ENCODE results near the gene MYOM1. TPM values are rescaled to one million over a fixed set of nuclear protein-coding genes. Genes with fewer than 3 reads are reported as not detected.

The MYOM1 gene
- total and polyA plus RNA-seq, 4 donors: 15.8 to 63.8 (median 26.4) TPM

GRCh38 chr18:3177902-3178687, 41.7 kb downstream of the MYOM1 start:
- H3K9me3 ChIP-seq (ENCODE audit: control insufficient read depth, low read length): no peaks in the 10 kb centered on the region
- intact Hi-C loops (cut with DNase I): no loop called here
- H3K4me1 ChIP-seq (ENCODE audit: control insufficient read depth in 1 of 2, insufficient read depth in 2 of 2, low read length in 2 of 2): peaks cover 0 to 2% of the 10 kb centered on the region in 2 donors
- DNase-seq (peak; percentile 71 to 89), ATAC-seq (ENCODE audit: low FRiP score) (peak; percentile 64)
- peak overlapping the region in 1 of 2 donors; percentile 6 for H3K27ac ChIP-seq (ENCODE audit: low read depth in 1 of 2, low read length in 2 of 2)
- no peak overlapping the region for H3K4me3 ChIP-seq (ENCODE audit: low read length in 2 of 2)
- 71 to 73% methylated on average over 15 of the region's 15 CpGs for WGBS, 2 donors
- H3K36me3 ChIP-seq (ENCODE audit: control insufficient read depth in 1 of 2, insufficient read depth in 2 of 2, low read length in 1 of 2): peaks cover 0 to 2% of the 10 kb centered on the region in 2 donors
- no peaks in the 10 kb centered on the region for H3K27me3 ChIP-seq (ENCODE audit: control insufficient read depth in 1 of 2, insufficient read depth in 2 of 2, low read length in 1 of 2)

DNA sequence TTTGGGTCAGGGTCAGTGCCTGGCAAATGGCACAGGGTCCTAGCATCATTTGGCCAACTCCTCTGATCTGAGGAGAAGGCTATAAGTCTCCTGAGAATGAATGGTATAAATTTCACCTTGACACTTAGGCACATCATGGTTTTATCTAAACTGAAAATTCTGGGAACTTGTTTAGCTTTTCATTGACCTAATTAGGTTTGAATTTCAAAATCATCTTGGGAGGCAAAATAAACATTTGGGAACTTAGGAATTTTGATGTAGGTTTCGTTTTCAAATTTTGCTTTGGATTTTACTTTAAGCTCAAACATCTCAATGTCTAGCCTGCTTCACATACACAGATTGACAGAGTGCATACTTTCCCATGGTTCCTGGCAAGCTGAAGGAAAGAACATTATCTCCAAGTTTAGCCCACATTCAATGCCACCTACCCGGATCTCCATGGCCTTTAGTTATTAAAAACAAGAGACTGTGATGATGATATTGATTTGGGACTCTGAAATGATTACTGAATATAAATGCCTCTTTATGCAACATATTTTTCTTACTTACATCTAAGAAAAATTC, 44.5 kb downstream of the MYOM1 start:
- peaks cover 0 to 2% of the 10 kb centered on the region in 2 donors for H3K4me1 ChIP-seq (ENCODE audit: control insufficient read depth in 1 of 2, insufficient read depth in 2 of 2, low read length in 2 of 2)
- no peak overlapping the region for H3K4me3 ChIP-seq (ENCODE audit: low read length in 2 of 2)
- H3K27ac ChIP-seq (ENCODE audit: low read depth in 1 of 2, low read length in 2 of 2): no peak overlapping the region
- WGBS, 2 donors: 30 to 32% methylated on average over 2 of the region's 2 CpGs
- ATAC-seq (ENCODE audit: low FRiP score) (no peak), DNase-seq (no peak)
- intact Hi-C loops (cut with DNase I): no loop called here
- no peaks in the 10 kb centered on the region for H3K27me3 ChIP-seq (ENCODE audit: control insufficient read depth in 1 of 2, insufficient read depth in 2 of 2, low read length in 1 of 2)
- H3K36me3 ChIP-seq (ENCODE audit: control insufficient read depth in 1 of 2, insufficient read depth in 2 of 2, low read length in 1 of 2): peaks cover 0 to 1% of the 10 kb centered on the region in 2 donors
- H3K9me3 ChIP-seq (ENCODE audit: control insufficient read depth, low read length): no peaks in the 10 kb centered on the region

DNA sequence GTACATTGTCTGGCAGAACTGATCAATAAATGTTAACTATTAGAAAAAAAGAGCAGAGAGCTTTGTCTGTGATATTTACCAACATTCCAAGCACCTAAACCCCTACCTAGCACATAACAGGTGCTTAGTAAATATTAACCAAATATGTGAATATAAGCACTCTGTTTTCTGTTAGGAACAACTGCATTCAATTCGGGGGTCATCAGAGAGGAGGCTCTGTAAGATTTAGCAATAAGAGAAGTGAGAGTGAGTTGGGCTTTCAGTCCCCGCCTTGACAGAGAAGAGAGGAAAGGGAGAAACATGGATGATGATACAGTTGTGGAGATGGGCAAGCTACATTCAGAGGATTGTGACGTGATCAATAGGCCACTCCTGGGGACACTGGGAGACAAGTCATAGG, 47.7 kb downstream of the MYOM1 start:
- H3K4me1 ChIP-seq (ENCODE audit: control insufficient read depth in 1 of 2, insufficient read depth in 2 of 2, low read length in 2 of 2): no peaks in the 10 kb centered on the region
- intact Hi-C loops (cut with DNase I): no loop called here
- ATAC-seq (ENCODE audit: low FRiP score): no peak
- H3K36me3 ChIP-seq (ENCODE audit: control insufficient read depth in 1 of 2, insufficient read depth in 2 of 2, low read length in 1 of 2): peaks cover 0 to 1% of the 10 kb centered on the region in 2 donors
- no peak overlapping the region for H3K27ac ChIP-seq (ENCODE audit: low read depth in 1 of 2, low read length in 2 of 2)
- no peak for DNase-seq
- no peak overlapping the region for H3K4me3 ChIP-seq (ENCODE audit: low read length in 2 of 2)
- no peaks in the 10 kb centered on the region for H3K27me3 ChIP-seq (ENCODE audit: control insufficient read depth in 1 of 2, insufficient read depth in 2 of 2, low read length in 1 of 2)
- 93 to 96% methylated on average over 3 of the region's 3 CpGs for WGBS, 2 donors
- H3K9me3 ChIP-seq (ENCODE audit: control insufficient read depth, low read length): no peaks in the 10 kb centered on the region

DNA sequence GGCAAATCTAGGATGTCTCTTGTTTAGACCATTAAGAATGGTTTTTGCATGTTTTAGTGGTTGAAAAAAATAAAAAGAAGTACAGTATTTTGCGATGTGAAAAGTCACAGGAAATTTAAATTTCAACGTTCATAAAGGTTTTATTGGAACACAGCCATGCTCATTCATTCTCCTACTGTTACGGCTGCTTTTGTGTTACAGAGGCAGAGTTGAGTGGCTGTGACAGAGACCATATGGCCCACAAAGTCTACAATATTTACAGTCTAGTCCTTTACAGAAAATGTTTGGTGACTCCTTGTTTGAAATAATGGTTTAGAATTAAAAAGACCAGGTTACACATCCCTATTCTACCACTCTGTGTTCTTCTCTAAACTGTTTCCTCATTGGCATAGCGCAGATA, 48.1 kb downstream of the MYOM1 start:
- H3K27ac ChIP-seq (ENCODE audit: low read depth in 1 of 2, low read length in 2 of 2): no peak overlapping the region
- intact Hi-C loops (cut with DNase I): no loop called here
- ATAC-seq (ENCODE audit: low FRiP score) (no peak), DNase-seq (no peak)
- peaks cover 0 to 1% of the 10 kb centered on the region in 2 donors for H3K36me3 ChIP-seq (ENCODE audit: control insufficient read depth in 1 of 2, insufficient read depth in 2 of 2, low read length in 1 of 2)
- no peaks in the 10 kb centered on the region for H3K27me3 ChIP-seq (ENCODE audit: control insufficient read depth in 1 of 2, insufficient read depth in 2 of 2, low read length in 1 of 2)
- H3K4me3 ChIP-seq (ENCODE audit: low read length in 2 of 2): no peak overlapping the region
- WGBS, 2 donors: 55 to 58% methylated on average over 4 of the region's 4 CpGs
- H3K4me1 ChIP-seq (ENCODE audit: control insufficient read depth in 1 of 2, insufficient read depth in 2 of 2, low read length in 2 of 2): no peaks in the 10 kb centered on the region
- no peaks in the 10 kb centered on the region for H3K9me3 ChIP-seq (ENCODE audit: control insufficient read depth, low read length)

DNA sequence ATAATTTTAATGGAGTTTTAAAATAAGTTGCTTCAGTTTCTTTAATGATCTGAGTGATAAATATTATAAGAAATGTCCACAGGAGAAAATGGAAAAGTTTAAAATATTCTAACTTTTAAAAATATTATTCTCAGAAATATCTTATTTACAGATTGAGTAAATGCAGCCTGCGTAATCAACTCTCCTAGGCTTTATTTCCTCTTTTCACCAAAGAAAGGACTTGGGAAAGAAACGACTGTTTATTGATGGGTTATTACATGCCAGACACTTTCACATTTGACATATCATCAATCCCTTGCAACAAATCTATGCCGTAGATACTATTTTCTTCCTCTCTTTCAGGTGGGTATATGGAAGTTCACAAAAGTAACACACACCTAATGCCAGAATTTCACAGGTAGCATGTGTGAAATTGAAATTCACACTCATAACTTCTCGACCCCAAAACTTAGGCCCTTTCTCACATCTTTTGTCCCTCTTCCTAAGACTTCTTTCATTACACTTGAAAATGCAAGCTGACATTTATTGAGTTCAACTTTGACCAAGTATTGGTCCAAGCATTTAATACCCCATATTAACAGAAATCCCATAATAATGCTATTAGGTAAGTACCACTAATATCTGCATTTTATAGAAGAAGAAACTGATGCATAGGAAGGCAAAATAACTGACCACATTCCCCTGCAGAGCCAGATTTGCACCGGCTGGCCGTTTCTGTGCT, 49.2 kb downstream of the MYOM1 start:
- intact Hi-C loops (cut with DNase I): no loop called here
- Histone ChIP-seq H3K9me3 (ENCODE audit: control insufficient read depth, low read length) (no peaks in the 10 kb centered on the region), H3K27ac (ENCODE audit: low read depth in 1 of 2, low read length in 2 of 2) (no peak overlapping the region), H3K4me1 (ENCODE audit: control insufficient read depth in 1 of 2, insufficient read depth in 2 of 2, low read length in 2 of 2) (no peaks in the 10 kb centered on the region), H3K4me3 (ENCODE audit: low read length in 2 of 2) (no peak overlapping the region), H3K36me3 (ENCODE audit: control insufficient read depth in 1 of 2, insufficient read depth in 2 of 2, low read length in 1 of 2) (peaks cover 1 to 2% of the 10 kb centered on the region in 2 donors), H3K27me3 (ENCODE audit: control insufficient read depth in 1 of 2, insufficient read depth in 2 of 2, low read length in 1 of 2) (no peaks in the 10 kb centered on the region)
- ATAC-seq (ENCODE audit: low FRiP score) (no peak), DNase-seq (no peak)
- WGBS, 2 donors: 90 to 92% methylated on average over 6 of the region's 6 CpGs

DNA sequence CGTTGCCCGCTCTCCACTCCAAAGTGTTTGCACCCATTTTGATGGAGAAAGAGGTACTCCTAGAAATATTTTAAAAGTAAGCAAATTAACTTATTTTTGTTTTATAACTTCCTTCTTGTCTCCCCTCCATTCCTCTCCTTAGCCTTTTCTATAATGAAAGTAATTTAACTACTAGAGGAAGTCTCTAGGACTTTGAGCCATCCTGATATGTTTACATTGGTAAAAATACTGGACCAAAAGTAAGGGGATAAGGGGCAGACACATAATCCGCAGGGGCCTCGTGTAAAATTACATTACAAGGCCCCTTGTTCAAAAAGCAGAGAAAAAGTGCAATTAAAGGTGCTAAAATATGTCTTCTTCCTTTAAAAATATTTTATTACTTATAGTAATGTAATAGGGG, 55.4 kb downstream of the MYOM1 start:
- no peaks in the 10 kb centered on the region for H3K4me1 ChIP-seq (ENCODE audit: control insufficient read depth in 1 of 2, insufficient read depth in 2 of 2, low read length in 2 of 2)
- H3K4me3 ChIP-seq (ENCODE audit: low read length in 2 of 2): no peak overlapping the region
- DNase-seq (no peak), ATAC-seq (ENCODE audit: low FRiP score) (no peak)
- H3K27me3 ChIP-seq (ENCODE audit: control insufficient read depth in 1 of 2, insufficient read depth in 2 of 2, low read length in 1 of 2): no peaks in the 10 kb centered on the region
- peaks cover 5 to 10% of the 10 kb centered on the region in 2 donors for H3K36me3 ChIP-seq (ENCODE audit: control insufficient read depth in 1 of 2, insufficient read depth in 2 of 2, low read length in 1 of 2)
- no peak overlapping the region for H3K27ac ChIP-seq (ENCODE audit: low read depth in 1 of 2, low read length in 2 of 2)
- H3K9me3 ChIP-seq (ENCODE audit: control insufficient read depth, low read length): no peaks in the 10 kb centered on the region
- intact Hi-C loops (cut with DNase I): no loop called here
- whole genome bisulfite sequencing, 2 donors: 82 to 89% methylated on average over 4 of the region's 4 CpGs

- 76 to 90% methylated on average over 5 of the region's 5 CpGs for WGBS, 2 donors
- peaks cover 5 to 10% of the 10 kb centered on the region in 2 donors for H3K36me3 ChIP-seq (ENCODE audit: control insufficient read depth in 1 of 2, insufficient read depth in 2 of 2, low read length in 1 of 2)
- no peak for ATAC-seq (ENCODE audit: low FRiP score)
Measured at GRCh38 chr18:3163968-3164367, 55.8 kb downstream of the MYOM1 start.

DNA sequence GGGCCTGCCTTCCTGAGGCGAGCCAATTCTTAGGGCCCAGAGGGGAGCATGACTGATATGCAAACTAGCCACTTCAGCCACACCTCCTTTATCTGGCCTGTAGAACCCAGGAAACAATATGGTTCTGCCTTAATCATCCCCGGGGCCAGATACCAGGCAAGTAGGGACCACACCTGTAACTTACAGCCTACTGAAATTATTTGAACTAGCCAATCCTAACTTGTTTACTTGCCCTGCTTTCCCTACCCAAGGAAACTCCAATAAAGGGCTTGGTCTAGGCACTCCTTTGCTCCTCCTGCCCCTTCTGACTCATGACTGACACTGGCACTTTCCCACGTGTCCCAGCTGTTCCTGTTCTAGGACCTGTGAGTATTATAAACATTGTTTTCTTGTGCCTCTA, 57.6 kb downstream of the MYOM1 start:
- Histone ChIP-seq H3K4me1 (ENCODE audit: control insufficient read depth in 1 of 2, insufficient read depth in 2 of 2, low read length in 2 of 2) (no peaks in the 10 kb centered on the region), H3K27ac (ENCODE audit: low read depth in 1 of 2, low read length in 2 of 2) (no peak overlapping the region), H3K36me3 (ENCODE audit: control insufficient read depth in 1 of 2, insufficient read depth in 2 of 2, low read length in 1 of 2) (peaks cover 5 to 10% of the 10 kb centered on the region in 2 donors), H3K27me3 (ENCODE audit: control insufficient read depth in 1 of 2, insufficient read depth in 2 of 2, low read length in 1 of 2) (no peaks in the 10 kb centered on the region), H3K9me3 (ENCODE audit: control insufficient read depth, low read length) (no peaks in the 10 kb centered on the region), H3K4me3 (ENCODE audit: low read length in 2 of 2) (no peak overlapping the region)
- ATAC-seq (ENCODE audit: low FRiP score) (no peak), DNase-seq (no peak)
- WGBS, 2 donors: 85 to 91% methylated on average over 3 of the region's 3 CpGs
- intact Hi-C loops (cut with DNase I): no loop called here

More at GRCh38 chr18:3163968-3164367, 55.8 kb downstream of the MYOM1 start:
- H3K9me3 ChIP-seq (ENCODE audit: control insufficient read depth, low read length): no peaks in the 10 kb centered on the region
- DNase-seq: no peak
- intact Hi-C loops (cut with DNase I): no loop called here
- H3K4me1 ChIP-seq (ENCODE audit: control insufficient read depth in 1 of 2, insufficient read depth in 2 of 2, low read length in 2 of 2): no peaks in the 10 kb centered on the region
- no peaks in the 10 kb centered on the region for H3K27me3 ChIP-seq (ENCODE audit: control insufficient read depth in 1 of 2, insufficient read depth in 2 of 2, low read length in 1 of 2)
- no peak overlapping the region for H3K27ac ChIP-seq (ENCODE audit: low read depth in 1 of 2, low read length in 2 of 2)
- no peak overlapping the region for H3K4me3 ChIP-seq (ENCODE audit: low read length in 2 of 2)

Data from aorta (tissue), 5 donors.